ENCODE data around the gene FLAD1.
"Not testable (repeated sequence)": the region's sequence is repeated elsewhere in the genome, so short reads cannot be mapped to it uniquely, and the experiment has no call there.

Gene FLAD1

DNA sequence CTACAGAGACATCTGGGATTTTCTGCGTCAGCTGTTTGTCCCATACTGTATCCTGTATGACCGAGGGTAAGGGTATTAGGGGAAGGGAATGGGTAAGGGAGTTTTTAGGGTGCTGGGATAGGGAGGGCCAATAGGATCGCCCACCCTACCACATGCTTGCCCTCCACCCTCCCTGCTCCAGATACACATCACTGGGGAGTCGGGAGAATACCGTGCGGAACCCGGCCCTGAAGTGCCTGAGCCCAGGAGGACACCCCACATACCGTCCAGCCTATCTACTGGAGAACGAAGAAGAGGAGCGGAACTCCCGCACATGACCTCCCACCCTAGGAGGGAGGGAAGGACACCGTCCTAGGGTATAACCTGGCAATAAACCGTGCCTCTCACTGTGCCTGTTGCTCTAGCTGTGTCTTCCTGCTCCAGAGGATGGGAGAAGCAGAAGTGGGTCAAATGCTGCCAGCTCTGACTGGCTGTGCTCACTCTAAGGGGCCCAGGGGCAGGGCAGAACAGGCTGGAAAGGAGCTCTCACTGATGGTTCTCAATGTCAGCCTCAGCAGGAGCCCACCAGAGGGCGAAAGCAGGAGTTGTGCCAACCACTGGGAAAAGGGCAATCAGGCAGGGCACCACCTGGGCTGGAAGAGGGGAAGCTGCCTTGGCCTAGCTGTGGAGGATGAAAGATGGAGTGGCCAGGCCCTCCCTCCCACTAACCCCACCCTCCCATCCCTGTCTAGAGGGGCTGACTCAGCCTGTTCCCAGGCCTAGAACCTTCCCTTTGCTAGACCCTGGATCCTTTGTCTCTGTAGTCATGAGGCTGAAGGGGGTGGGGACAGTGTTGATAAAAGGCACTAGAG, 9.8 kb downstream of the FLAD1 start:
- DNase-seq: no peak

DNA sequence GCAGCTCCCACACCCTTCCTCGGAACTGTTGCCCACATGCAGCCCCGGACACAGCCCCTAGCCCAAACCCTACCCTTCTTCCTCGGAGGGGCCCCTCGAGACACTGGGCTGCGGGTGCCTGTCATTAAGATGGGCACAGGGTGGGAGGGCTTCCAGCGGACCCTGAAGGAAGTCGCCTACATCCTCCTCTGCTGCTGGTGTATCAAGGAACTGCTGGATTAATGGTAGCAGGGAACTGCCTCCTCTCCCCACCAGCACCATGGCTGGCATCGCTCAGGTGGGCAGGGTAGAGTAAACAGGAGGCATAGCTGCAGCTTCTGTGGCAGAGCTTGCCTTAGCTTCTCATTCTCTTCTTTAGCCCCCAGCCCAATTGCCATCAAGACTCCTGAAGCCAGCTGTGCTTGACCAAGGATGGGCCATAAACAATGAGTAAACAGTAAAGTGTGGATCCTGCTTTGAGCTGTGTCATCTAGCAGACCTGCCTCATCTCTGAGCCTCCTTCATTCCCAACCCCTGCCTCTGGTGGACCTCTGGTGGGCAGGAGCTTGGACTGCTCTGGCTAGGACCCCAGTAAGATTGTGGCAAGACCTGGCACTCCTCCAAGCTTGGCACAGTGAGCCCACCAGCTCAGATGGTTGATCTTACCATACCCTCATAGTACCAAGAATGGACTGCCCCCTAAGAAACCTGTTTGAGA, 10.6 kb downstream of the FLAD1 start, which contains the start of gene LENEP:
Gene LENEP (plus strand): TSS at position 15 of the 697 bp plus-strand sequence. CDS start 22 bp downstream, at position 37.
- DNase-seq: no peak

DNA sequence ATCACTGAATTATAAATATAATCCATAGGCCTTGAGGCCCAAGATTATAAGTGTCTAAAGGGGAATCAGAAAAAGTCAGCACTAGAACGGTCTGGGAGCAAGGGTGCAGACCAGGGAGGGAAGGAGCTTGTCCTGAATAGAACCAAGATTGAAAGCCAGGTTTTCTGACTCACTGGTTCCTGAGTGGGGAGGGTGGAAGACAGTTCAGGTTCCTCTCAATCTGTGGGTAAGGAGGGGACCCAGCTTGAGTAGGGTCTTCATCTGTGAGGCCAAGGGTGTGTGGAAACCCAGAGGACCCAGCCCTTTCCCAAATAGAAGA, 11.1 kb downstream of the FLAD1 start:
- DNase-seq: no peak

DNA sequence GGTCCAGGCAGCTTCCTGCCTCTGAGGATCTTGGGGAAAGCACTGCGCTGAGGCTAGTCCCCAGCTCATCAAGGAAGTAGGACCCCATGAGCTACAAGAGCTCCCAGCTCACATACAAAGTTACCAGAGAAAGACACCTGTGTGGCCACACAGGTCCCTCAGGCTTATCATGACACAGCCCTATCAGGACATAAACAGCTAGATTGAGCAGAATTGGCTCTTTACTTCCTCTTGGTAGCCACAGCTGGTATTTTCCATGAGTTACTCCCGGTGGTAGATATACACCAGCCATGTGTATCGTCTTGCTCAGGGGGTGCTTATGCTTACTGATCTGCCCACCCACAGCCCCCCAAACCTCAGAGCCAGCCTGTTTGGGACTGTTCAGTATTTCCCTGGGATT, 11.4 kb downstream of the FLAD1 start:
- DNase-seq: no peak

DNA sequence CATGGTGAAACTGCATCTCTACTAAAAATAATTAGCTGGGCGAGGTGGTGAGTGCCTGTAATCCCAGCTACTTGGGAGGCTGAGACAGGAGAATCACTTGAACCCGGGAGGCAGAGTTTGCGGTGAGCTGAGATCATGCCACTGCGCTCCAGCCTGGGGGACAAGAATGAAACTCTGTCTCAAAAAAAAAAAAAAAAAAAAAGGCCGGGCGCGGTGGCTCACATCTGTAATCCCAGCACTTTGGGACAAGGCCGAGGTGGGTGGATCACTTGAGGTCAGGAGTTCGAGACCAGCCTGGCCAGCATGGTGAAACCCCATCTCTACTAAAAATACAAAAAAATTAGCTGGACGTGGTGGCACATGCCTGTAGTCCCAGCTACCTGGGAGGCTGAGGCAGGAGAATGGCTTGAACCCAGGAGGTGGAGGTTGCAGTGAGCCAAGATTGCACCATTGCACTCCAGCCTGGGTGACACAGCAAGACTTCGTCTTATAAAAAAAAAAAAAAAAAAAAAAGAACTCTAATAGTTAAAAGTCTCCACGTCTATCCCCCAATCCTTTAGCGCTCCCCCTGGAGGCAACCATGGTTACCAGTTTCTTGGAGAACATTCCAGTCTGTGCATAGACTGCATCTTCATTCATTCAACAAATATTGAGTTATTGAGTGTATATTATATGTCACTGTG, 12.3 kb downstream of the FLAD1 start:
- not testable (repeated sequence) for DNase-seq

DNA sequence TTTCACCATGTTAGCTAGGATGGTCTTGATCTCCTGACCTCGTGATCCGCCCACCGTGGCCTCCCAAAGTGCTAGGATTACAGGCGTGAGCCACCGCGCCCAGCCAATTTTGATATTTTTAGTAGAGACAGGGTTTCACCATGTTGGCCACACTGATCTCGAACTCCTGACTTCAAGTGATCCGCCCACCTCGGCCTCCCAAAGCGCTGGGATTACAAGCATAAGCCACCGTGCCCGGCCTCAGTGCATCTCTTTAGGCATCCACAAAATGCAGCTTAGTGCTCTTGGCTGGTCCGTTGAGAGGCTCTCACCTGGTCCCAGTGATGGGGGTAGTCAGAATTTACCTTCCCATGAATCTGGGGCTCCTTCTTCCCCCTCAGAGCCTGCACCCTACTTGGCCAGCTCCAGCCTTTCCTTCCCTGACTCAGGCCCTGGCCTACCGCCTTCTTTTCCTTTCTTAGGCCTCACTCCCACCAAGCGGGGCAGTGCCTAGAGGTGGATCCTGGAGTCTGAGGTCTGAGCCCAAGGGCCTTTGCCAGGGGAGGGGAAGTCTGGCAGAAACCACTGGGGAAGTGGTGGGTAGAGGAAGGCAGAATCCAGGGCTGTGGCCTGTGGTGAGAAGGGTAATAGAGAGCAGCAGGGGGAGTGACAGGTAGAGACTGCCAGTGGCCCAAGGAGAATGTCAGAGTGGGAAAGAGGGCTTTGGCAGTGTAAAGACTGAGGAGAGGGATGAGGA, 14.0 kb downstream of the FLAD1 start:
- DNase-seq: no peak

DNA sequence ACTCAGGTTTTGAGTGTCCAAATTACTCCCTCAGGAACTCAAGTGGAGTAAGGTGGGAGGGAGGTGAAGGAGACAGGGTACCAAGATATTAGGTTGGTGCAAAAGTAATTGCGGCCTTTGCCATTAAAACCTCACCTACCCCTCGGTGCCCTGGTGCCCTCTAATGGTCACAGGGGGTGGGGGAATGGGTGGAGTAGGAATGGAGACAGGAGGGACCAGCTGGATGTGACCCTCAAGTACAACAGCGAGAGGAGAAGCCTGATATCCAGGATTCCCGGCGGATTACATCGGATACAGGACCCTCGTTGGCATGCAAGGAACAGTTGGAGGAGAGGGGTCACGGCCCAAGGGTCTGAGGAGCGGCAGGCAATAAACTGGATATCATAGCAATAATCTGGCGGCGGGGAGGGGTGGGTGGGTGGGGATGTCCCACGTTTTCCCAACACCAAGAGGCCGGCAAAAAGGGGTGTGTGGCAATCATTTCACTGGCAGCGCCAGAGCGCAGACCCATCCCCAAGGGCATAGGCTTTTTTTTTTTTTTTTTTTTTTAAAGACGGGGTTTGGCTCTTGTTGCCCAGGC, 15.1 kb downstream of the FLAD1 start:
- no peak for DNase-seq

DNA sequence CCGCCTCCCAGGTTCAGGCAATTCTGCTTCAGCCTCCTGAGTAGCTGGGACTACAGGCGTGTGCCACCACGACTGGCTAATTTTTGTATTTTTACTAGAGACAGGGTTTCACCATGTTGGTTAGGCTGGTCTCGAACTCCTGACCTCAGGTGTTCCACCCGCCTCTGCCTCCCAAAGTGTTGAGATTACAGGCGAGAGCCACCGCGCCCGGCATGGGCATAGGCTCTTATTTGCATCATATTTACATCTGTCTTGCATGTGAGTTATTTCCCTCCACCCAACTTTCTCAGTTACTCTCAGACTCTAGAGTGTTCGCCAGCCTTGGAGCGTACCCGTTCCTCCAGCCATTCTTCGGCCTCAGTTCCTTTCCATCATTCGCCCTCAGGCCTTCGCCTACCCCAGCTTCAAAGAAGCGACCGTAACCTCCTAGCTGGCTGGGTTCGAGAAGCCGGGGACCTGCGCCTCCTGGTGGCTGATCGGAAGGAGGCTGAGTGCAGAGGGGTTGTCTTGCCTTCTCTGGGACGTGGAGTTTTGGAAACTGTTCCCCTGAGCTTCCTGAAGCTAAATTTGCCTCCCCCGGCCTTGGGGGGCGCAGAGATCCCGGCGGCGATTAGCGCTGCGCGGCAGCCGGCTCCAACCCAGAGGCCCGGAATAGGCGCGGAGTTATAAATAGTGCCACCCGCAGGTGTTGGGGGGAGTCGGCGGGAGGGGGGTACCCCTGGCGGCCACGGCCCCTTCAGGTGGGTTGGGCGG, 15.8 kb downstream of the FLAD1 start:
- peak; percentile 84 for DNase-seq

DNA sequence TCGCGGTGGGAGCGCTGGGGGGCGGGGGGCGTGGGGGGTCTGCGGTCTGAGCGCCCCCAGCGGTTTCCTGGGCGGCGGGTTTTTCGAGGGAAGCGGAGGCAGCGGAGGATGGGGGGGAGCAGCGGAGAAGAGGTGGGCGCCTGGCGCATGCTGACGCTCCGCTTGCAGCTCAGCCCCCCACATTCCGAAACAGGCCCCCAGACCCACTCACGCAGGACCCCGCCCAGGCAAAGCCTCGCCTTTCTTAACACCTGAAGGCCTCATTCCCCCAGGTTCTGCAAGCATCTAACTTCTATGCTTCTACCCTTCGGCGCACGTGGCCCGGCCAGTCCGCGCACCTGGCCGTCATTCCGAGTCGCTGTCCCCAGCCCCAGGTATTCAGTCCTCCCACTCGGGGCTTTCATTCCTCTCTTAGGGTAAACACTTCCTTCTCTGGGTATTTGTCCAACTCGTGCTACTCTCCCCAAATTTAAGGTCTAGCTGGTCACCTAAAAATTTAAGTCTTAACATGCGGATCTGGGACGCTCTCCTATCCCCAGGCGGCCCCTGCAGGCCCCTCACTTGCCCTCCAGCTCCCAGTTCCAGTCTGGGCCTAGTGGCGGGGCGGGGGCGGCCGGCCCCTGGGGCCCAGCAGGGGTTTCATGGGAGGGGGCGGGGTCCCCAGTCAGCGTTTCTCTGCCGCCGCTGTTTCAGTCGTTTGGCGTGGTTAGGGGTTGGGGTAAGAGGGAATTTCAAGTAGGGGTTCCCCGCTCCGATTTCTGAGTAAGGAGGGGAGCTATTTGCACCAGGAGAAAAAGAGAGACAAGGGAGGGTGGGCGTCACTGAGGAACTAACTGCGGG, 16.6 kb downstream of the FLAD1 start:
- DNase-seq: peak; percentile 83

DNA sequence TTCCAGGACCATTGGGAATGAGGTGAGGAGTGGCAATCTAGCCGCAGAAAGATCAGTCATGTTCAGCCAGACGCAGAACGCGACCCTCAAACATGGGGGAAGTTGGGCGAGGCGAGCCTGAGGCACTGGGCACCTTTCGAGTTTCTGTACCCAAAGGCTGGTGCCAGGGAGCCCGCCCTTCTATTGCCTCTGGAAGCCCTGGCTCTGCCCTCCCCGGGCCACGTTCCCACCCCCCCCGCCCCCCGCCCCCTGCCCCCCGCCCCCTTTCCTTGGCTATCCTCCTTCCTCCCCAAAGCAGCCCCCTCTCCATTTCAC, 17.2 kb downstream of the FLAD1 start:
- DNase-seq: peak; percentile 83

DNA sequence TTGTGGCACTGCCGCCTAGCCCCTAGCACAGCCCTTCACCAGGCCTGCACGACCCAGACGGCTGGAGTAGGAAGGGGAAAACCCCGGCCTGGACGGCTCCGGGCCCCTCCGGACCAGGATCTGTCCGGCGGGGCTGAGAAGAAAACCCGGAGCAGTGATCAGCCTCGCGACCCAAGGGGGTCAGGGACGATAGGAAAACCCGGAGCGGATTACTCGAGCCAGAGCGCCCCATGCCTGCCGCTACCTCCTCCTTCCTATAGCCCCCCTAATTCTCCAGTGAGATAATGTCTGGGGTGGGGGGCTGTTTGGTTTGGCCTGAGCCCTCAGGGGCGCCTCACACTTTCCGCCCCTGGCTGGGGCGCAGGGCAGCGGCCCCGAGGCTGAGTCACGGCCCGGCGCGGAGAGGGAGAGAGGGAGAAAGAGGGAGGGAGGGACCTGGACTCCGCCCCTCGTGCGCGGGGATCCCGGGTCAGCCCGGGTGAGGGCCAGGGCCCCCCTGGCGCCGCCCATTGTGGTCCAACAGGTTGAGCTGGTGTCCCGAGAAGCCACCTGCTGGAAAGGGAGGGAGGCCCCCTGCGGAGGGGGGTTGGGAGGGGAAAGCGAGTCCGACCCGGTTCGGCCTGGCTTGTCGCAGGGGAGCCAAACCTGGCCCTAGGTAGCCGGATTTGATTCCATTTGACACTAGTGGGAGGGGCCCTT, 17.7 kb downstream of the FLAD1 start:
- peak; percentile 93 for DNase-seq

DNA sequence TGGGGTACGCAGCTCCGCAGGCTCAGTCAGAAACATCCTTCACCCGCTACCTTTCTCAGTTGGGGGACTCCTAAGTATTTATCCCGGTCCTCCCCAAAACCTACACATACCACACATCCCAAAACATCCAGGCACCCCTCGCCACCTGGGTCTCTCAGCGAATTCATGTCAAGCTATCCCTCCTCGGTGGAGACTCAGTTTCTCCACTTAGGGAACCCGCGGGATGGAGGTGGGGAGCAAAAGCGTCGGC, 18.2 kb downstream of the FLAD1 start:
- no peak for DNase-seq

DNA sequence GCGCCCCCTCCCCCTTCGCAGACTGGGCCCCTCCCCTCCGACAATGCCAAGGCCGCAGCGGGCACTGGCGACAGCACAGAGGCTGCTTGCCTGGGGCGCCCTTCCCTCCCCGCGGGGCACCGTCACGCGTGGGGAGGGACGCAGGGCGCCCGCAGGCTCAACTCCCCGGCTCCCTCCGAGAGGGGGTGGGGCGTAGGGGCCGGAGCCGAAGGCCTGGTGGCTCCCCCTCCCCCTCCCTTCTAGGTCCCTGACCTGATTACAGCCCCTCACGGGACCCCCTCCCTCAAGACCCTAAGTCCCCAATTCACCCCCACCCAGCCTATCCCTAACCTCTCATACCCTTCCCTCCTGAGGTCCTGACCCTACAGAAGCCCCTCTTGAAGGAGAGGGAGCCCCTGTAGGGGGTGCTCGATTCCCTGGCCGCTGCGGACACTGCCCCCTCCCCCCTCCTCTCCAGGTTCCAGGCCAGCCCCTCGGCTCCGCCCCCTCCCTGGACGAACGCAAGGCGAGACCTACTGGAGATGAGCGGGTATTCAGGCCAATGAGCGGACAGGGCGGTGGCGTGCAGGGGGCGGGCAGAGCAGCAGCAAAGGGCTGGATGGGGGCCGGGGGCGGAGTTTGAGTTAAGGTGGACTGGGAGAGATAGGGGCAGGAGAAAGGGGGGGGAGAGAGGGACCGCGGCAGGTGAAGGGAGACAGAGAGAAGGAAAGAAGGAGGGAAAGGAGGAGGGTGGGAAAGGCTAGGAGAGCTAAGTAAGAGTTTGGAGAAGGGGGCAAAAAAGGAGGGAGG, 18.7 kb downstream of the FLAD1 start:
- DNase-seq: peak; percentile 95

DNA sequence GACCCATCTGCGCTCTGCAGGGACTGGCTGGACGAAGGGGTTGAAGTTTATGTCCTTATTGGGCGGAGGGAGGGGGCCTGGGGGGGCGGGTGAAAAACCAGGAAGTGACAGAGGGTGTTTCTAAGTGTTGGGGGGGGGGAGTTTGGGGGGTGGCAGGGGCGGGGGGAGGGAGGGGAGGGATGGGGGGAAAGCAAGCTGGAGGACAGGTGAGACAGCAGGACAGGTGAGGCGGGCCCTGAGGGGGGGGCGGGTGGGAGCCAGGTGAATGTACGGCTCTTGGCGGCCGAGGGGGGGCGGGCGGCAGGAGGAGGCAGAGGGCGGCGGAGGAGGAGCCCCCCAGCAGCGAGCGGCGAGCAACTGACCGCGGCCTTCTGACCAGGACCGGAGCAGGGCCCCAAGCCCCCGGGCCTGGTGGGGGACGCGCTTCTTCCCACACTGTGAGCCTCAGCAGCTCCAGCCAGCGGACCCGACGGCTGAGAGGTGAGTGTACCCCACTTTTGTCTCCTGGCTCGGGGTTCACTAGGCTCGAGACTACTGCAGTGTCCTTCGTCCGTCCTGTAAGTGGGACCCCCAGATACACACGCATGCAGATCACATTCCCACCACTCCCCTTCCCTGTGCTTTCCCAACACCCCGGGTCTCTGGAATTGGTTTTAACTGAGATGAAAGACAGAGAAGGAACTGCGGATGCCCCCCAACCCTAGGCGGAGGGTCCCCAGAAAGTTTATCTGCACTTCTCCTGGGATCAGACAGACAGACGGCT, 19.5 kb downstream of the FLAD1 start, which contains the start of gene ZBTB7B:
Gene ZBTB7B (plus strand): TSS at position 339 of the 763 bp plus-strand sequence. CDS start 11,859 bp downstream, outside the sequence.
- DNase-seq: no peak

DNA sequence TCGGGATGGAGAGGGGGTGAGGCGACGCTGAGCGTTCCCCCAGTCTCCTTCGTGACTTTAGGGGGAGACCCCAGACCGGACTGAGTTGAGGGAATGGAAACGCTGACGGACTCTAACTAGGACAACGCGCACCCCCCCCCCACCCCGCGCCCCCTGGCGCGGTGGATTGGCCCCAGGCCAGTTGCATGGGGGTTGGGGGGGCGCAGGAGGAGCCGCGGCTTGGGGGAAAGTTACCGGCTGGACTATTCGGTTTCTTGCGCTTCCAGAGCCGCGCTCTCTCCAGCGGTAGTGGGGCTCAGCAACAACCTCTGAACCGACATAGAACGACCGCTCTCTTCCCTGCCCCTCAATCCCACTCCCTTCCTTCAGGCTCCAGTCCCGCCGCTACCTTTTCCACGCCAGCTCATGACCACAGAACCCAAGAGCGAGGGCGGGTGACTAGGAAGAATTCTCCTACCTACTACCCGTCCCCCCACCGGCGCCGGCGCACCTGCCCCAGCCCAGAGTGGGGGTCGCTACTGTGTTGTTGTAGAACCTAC, 20.2 kb downstream of the FLAD1 start:
- DNase-seq: no peak

DNA sequence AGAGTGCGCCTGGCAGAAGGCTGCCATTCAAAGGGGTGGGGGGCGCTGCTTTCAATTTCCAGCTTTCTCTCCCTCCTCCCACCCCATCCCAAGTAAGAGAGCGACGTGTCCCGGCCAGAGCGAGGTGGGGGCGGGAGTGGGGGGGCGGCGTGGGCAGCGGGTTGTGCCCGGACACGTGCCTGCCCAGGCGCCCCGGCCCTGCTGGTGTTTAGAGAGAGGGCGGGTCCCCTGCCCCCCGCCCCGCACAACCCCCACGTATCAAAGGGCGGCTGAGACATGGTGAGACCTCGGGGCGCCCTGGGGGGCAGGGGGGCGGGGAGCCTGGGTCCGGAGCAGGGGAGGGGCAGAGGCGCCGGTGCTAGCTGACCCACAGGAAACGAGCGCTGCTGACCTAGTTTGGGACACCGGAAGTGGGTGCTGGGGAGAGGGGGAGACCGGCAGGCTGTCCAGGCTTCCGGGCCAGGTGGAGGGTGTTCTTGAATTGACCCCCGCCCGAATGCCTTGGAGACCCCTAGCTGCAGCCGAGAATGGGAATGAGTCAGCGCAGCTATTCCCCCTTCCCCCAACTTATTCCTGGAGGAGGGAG, 20.7 kb downstream of the FLAD1 start:
- DNase-seq: no peak

DNA sequence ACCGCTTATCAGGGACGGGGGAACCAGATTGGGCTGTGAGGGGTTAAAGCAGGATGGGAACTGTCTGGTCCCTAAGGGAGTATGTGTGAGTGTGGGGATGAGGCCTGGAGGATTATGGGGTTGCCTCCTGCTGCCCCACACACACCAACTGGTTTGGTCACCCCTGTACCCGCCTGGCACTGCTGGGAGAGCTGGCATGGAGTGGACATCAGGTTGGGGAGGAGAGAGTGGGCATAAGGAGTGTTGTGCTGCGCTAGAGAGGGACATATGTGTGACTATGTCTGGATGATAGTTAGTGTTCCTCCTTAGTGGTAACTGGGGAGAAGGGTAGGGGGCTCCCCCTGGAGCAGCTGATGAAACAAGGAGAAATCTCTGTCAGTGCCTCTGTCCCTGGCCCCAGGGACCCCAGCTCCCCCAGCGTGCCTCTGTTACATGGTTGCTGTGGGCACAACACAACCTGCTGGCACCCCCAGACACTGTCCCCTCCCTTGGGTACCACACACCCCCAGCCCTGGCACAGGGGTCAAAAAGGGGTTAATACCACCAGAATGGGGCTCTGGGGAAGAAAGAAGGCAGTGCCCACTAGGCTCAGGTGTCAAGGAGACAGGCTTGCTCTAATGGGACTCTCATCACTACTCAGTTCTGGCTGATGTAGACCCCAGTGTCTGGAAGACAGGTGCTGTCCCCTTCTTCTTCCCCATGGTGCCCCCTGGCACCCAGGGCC, 21.4 kb downstream of the FLAD1 start:
- DNase-seq: no peak
